GM11168 (cell line): Measurements from ENCODE around the gene RRP12.
"Not testable (repeated sequence)": the region's sequence is repeated elsewhere in the genome, so short reads cannot be mapped to it uniquely, and the experiment has no call there.

Experiments used
- in situ Hi-C: fragments of 300-500 bp; cut with MboI; formaldehyde crosslinking; loops from one replicate; pipeline ENCODE4 v1.12.0; 2022; ENCODE audit warnings: low sequenced_read_pairs; ENCODE audit not compliant: unreplicated experiment

Gene RRP12

GRCh38 chr10:97407211-97407951, 6.2 kb upstream of the RRP12 start:
- in situ Hi-C loops, result no loop called here

GRCh38 chr10:97406483-97406882, 5.3 kb upstream of the RRP12 start:
- in situ Hi-C loops, result not testable (repeated sequence)

- in situ Hi-C loops, result no loop called here
Measured at GRCh38 chr10:97406064-97406463, 4.9 kb upstream of the RRP12 start.

- in situ Hi-C loops, result no loop called here
Measured at GRCh38 chr10:97404044-97404443, 2.9 kb upstream of the RRP12 start.

GRCh38 chr10:97401455-97401919, 347 bp upstream of the RRP12 start:
- in situ Hi-C loops, result no loop called here

- in situ Hi-C loops, result no loop called here
Measured at GRCh38 chr10:97399843-97400545, 1.1 kb downstream of the RRP12 start.

GRCh38 chr10:97396056-97396455, 5.1 kb downstream of the RRP12 start:
- in situ Hi-C loops, result no loop called here

GRCh38 chr10:97393034-97393573, 8.0 kb downstream of the RRP12 start:
- in situ Hi-C loops, result no loop called here

GRCh38 chr10:97390091-97390490, 11.0 kb downstream of the RRP12 start:
- in situ Hi-C loops, result no loop called here

- in situ Hi-C loops, result no loop called here
Measured at GRCh38 chr10:97388152-97388551, 13.0 kb downstream of the RRP12 start.

- in situ Hi-C loops, result no loop called here
Measured at GRCh38 chr10:97385565-97385964, 15.6 kb downstream of the RRP12 start.

GRCh38 chr10:97384641-97385040, 16.5 kb downstream of the RRP12 start:
- in situ Hi-C loops, result no loop called here

GRCh38 chr10:97384156-97384555, 17.0 kb downstream of the RRP12 start:
- in situ Hi-C loops, result no loop called here

- in situ Hi-C loops, result no loop called here
Measured at GRCh38 chr10:97383159-97383558, 18.0 kb downstream of the RRP12 start.

GRCh38 chr10:97381626-97382025, 19.5 kb downstream of the RRP12 start:
- in situ Hi-C loops, result no loop called here

- in situ Hi-C loops, result no loop called here
Measured at GRCh38 chr10:97380516-97380915, 20.6 kb downstream of the RRP12 start.

- in situ Hi-C loops, result no loop called here
Measured at GRCh38 chr10:97378933-97379921, 21.9 kb downstream of the RRP12 start.

GRCh38 chr10:97376413-97376812, 24.7 kb downstream of the RRP12 start:
- in situ Hi-C loops, result no loop called here

GRCh38 chr10:97373456-97373855, 27.7 kb downstream of the RRP12 start:
- in situ Hi-C loops, result no loop called here

GRCh38 chr10:97372233-97372875, 28.8 kb downstream of the RRP12 start:
- in situ Hi-C loops, result no loop called here
